ENCODE results near the gene EBF3. TPM values are rescaled to one million over a fixed set of nuclear protein-coding genes. Genes with fewer than 3 reads are reported as not detected.

The EBF3 gene
- total RNA-seq, 1 experiment from 2014 or later, result 0.12 TPM

DNA sequence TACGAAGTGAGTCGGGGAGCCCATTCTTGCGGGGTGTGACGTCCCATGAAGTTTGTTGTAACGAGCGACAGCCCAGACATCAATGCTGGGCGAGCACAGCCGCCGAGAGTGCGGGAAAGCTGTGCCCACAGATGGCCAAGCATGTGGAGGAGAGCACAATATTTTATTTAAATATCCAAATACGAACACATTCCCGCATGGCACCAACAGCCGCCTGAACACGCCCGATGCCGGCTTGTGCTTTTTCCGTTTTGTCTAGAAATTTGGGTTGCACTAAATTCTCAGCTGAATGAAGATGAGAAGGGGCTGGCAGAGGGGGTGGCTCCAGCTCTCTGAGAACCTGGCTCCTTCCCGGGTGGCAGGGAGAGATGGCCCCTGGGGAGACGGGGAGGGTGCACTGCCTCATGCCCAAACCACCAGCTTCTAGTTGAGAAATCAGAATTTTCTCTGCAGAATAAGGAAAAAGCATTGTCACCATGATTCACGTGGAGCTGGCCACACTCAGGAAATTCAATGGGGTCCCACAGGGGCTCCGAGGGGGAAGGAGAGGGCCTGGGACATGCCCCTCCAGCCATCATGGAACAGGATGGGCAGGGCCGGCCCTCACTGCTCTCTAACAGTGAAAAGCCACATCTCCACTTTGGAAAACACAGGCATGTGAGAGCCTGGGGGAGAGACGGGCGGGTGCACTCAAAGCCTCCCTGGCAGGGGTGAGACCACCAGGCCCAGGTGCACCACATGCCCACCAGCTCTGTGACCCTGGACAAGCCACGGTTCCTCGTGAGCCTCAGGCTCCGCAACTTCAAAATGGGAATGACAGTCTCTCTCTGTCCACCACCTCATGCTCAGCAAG, 48.3 kb downstream of the EBF3 start:
- CTCF ChIA-PET, result no interaction called here
- TF ChIP-seq POLR2A (IDR thresholded peaks at IDR 0.05; ENCODE audit: borderline replicate concordance, extremely low read depth, insufficient read depth, insufficient read length) (no peak), EGR1 (IDR thresholded peaks at IDR 0.05; ENCODE audit: low read depth) (no peak), POLR2AphosphoS5 (IDR thresholded peaks at IDR 0.05; ENCODE audit: low read depth, low read length) (no peak), EZH2 (IDR thresholded peaks at IDR 0.05) (no peak), SP1 (IDR thresholded peaks at IDR 0.05; ENCODE audit: low read depth) (no peak), JUND (IDR thresholded peaks at IDR 0.05) (no peak), CEBPB (IDR thresholded peaks at IDR 0.05; ENCODE audit: low read depth) (no peak), RAD21 (IDR thresholded peaks at IDR 0.05; ENCODE audit: low read depth) (no peak), ZFX (IDR thresholded peaks at IDR 0.05) (no peak), TCF7L2 (IDR thresholded peaks at IDR 0.05; ENCODE audit: borderline replicate concordance, extremely low read depth, insufficient read depth, insufficient read length) (no peak), FOSL1 (IDR thresholded peaks at IDR 0.05; ENCODE audit: low read depth) (no peak), SRF (IDR thresholded peaks at IDR 0.05; ENCODE audit: low read depth) (no peak), EZH2phosphoT487 (IDR thresholded peaks at IDR 0.05; ENCODE audit: borderline replicate concordance) (no peak), SIN3A (IDR thresholded peaks at IDR 0.05; ENCODE audit: low read depth) (no peak), ZNF274 (IDR thresholded peaks at IDR 0.05; ENCODE audit: low read depth, low read length) (no peak)
- TF ChIP-seq, protein P1, sequence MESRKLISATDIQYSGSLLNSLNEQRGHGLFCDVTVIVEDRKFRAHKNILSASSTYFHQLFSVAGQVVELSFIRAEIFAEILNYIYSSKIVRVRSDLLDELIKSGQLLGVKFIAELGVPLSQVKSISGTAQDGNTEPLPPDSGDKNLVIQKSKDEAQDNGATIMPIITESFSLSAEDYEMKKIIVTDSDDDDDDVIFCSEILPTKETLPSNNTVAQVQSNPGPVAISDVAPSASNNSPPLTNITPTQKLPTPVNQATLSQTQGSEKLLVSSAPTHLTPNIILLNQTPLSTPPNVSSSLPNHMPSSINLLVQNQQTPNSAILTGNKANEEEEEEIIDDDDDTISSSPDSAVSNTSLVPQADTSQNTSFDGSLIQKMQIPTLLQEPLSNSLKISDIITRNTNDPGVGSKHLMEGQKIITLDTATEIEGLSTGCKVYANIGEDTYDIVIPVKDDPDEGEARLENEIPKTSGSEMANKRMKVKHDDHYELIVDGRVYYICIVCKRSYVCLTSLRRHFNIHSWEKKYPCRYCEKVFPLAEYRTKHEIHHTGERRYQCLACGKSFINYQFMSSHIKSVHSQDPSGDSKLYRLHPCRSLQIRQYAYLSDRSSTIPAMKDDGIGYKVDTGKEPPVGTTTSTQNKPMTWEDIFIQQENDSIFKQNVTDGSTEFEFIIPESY (IDR thresholded peaks at IDR 0.05; ENCODE audit: extremely low read depth, insufficient replicate concordance, low read length), result no peak
- TF ChIP-seq, protein P2, sequence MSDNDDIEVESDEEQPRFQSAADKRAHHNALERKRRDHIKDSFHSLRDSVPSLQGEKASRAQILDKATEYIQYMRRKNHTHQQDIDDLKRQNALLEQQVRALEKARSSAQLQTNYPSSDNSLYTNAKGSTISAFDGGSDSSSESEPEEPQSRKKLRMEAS (IDR thresholded peaks at IDR 0.05), result no peak
- TF ChIP-seq, protein P3, sequence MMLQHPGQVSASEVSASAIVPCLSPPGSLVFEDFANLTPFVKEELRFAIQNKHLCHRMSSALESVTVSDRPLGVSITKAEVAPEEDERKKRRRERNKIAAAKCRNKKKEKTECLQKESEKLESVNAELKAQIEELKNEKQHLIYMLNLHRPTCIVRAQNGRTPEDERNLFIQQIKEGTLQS (IDR thresholded peaks at IDR 0.05), result no peak
- TF ChIP-seq, protein P4, sequence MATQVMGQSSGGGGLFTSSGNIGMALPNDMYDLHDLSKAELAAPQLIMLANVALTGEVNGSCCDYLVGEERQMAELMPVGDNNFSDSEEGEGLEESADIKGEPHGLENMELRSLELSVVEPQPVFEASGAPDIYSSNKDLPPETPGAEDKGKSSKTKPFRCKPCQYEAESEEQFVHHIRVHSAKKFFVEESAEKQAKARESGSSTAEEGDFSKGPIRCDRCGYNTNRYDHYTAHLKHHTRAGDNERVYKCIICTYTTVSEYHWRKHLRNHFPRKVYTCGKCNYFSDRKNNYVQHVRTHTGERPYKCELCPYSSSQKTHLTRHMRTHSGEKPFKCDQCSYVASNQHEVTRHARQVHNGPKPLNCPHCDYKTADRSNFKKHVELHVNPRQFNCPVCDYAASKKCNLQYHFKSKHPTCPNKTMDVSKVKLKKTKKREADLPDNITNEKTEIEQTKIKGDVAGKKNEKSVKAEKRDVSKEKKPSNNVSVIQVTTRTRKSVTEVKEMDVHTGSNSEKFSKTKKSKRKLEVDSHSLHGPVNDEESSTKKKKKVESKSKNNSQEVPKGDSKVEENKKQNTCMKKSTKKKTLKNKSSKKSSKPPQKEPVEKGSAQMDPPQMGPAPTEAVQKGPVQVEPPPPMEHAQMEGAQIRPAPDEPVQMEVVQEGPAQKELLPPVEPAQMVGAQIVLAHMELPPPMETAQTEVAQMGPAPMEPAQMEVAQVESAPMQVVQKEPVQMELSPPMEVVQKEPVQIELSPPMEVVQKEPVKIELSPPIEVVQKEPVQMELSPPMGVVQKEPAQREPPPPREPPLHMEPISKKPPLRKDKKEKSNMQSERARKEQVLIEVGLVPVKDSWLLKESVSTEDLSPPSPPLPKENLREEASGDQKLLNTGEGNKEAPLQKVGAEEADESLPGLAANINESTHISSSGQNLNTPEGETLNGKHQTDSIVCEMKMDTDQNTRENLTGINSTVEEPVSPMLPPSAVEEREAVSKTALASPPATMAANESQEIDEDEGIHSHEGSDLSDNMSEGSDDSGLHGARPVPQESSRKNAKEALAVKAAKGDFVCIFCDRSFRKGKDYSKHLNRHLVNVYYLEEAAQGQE (IDR thresholded peaks at IDR 0.05; ENCODE audit: low read depth), result no peak
- TF ChIP-seq, protein P5, sequence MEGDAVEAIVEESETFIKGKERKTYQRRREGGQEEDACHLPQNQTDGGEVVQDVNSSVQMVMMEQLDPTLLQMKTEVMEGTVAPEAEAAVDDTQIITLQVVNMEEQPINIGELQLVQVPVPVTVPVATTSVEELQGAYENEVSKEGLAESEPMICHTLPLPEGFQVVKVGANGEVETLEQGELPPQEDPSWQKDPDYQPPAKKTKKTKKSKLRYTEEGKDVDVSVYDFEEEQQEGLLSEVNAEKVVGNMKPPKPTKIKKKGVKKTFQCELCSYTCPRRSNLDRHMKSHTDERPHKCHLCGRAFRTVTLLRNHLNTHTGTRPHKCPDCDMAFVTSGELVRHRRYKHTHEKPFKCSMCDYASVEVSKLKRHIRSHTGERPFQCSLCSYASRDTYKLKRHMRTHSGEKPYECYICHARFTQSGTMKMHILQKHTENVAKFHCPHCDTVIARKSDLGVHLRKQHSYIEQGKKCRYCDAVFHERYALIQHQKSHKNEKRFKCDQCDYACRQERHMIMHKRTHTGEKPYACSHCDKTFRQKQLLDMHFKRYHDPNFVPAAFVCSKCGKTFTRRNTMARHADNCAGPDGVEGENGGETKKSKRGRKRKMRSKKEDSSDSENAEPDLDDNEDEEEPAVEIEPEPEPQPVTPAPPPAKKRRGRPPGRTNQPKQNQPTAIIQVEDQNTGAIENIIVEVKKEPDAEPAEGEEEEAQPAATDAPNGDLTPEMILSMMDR (IDR thresholded peaks at IDR 0.05 in 2 of 3, conservative IDR thresholded peaks at IDR 0.05 in 1 of 3; ENCODE audit: borderline replicate concordance in 1 of 3, insufficient read depth in 1 of 3, low read depth in 2 of 3, low read length in 2 of 3), result no peak
- ATAC-seq (no peak), DNase-seq (ENCODE audit: low read depth, low spot score) (no peak)
- Histone ChIP-seq H4K20me1 (ENCODE audit: insufficient read depth) (no peaks in the 10 kb centered on the region), H3K9me3 (ENCODE audit: control insufficient read depth in 1 of 2, insufficient read depth in 1 of 2, low read depth in 1 of 2, low read length in 2 of 2) (no peaks in the 10 kb centered on the region), H3K79me2 (ENCODE audit: insufficient read depth, low read length) (no peaks in the 10 kb centered on the region), H3K27me3 (ENCODE audit: insufficient read depth, low read length) (no peaks in the 10 kb centered on the region), H3K27ac (ENCODE audit: low read depth, low read length) (no peak overlapping the region), H3K4me3 (replicated peaks in 1 of 2; ENCODE audit: low read depth in 1 of 2, low read length in 2 of 2) (no peak overlapping the region), H3K4me1 (ENCODE audit: control insufficient read depth in 1 of 2, insufficient read depth in 2 of 2, low read length in 2 of 2) (no peaks in the 10 kb centered on the region), H3K9me2 (ENCODE audit: insufficient read depth) (no peaks in the 10 kb centered on the region), H3K9ac (ENCODE audit: low read length) (no peak overlapping the region), H2AFZ (ENCODE audit: low read depth, low read length, poor library complexity, severe bottlenecking) (no peak overlapping the region), H3K36me3 (ENCODE audit: control insufficient read depth in 1 of 2, insufficient read depth in 2 of 2, low read length in 2 of 2) (no peaks in the 10 kb centered on the region), H3K4me2 (ENCODE audit: low read length) (no peak overlapping the region)
- BruUV-seq (replicated peaks), result no TSS peak
- POLR2A ChIA-PET, result no interaction called here
- intact Hi-C loops (cut with micrococcal nuclease), result no loop called here
- RAD21 ChIA-PET (ENCODE audit: low non-redundant PET in 1 of 2, low total read pairs in 2 of 2, uncharacterized antibody in 2 of 2, unreplicated experiment in 2 of 2), result no interaction called here

All from HCT116 (cell line).